Middle frontal gyrus (tissue), 1 donor: ENCODE results near the gene CENPX.

Source experiments
- DNase-seq: peaks from one replicate; pipeline ENCODE4 v3.0.0-alpha.2; 2015; ENCODE audit warnings: low spot score; ENCODE audit errors: extremely low spot score

Gene CENPX

DNA sequence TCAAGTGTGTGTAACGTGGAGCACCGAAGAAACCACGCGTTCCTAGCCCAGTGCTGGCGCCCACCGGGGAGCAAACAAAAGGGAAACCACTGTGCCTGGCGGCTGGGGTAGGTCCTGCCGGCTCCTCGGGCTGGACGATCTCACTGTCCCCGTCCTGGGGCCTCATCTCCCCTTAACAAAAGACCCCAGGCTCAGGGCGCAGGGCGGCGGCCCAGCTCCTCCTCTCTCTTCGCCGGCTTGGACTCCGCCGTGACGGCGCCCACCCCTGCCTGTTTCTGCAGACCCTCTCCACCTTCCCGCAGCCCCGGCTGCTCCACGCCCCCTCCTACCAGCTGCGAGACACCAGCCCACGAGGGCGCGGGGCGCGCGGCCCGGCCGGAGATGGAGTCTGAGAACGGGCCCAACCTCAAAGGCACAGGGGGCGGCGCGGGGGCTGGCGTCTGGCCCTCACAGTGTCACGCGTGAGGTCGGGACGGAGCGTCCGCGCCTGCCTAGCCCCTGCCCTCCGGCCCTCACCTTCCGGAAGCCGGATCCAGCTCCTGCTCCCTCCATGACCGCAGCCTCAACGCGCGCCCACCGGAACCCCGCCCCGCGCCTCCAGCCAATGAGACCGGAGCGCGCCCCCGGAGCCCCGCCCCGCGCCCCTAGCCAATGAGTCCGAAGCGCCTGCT, at the start of gene CENPX:
TSS of gene CENPX (minus strand) at position 569 of the 671 bp plus-strand sequence. CDS start at position 552, 17 bp downstream.
- DNase-seq, result no peak

DNA sequence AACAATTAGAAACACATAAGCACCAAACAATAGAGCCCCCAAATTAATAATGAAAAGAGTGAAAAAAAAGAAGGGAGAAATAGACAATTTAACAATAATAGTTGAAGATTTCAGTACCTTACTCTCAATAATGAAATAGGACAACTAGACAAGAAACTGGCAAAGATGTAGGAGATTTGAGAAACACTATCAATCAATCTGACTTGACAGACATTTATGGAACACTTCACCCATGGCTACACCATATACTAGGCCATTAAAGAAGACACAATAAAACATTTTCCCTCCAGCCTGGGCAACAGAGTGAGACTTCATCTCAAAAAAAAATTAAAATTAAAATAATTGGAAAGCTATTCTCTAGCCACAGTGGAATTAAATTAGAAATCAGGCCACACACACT, 47.9 kb upstream of the CENPX start:
- DNase-seq, result no peak

DNA sequence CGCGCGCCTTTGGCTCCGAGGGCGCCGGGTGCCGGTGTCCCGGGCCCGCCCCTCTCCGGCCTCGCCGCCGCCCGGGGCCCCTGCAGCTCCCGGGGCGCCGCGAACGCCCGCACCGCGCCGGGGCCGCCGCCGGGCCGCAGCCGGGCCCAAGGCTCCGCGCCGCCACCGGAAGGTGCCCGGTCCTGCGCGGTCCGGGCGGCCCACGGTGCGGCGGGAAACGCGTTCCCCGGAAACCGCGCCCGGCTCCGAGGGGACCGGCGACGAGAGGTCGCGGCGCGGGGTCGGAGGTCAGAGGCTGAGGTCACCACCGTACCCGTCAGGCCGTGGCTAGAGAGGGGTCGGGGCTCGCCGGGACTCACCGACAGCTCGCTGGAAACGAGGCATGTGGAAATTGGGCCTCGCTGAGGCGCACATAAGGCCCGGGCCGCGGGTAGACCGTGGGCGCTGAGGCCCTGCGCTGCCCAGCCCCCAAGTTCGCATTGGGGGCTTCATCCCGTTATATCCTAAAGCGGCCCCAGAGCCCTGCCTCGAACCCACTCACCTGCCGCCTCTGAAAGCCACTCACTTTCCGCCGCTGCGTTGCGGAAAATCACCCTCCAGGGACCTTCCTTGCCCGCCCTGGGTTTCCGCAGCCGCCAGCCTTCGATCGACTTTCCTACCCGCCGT, 43.1 kb upstream of the CENPX start, which contains the start of gene DUS1L:
TSS of gene DUS1L (minus strand) at position 167 of the 666 bp plus-strand sequence. CDS start 745 bp downstream, outside the sequence.
- DNase-seq, result peak; percentile 27

DNA sequence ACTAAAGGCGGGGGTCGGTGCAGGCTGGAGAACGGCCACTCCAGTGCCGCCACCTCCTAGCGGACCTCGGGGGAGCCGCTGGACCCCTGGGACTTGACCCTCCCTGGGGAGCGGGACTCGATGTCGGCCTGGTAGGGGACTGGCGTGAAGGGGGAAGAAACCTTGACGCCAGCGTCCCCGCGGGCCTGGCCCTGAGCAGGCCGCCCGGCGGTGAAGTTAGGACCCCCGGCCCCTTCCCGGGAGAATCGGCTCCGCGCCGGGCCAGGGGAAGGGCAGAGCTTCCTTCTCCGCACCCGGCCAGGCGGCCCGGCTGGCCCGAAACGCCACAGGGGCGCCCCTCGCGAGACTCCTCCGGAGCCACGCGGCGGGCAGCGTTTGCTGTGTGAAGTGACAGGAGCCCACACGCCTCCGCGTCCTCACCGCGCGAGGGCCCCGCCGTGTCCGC, 42.5 kb upstream of the CENPX start:
- no peak for DNase-seq

DNA sequence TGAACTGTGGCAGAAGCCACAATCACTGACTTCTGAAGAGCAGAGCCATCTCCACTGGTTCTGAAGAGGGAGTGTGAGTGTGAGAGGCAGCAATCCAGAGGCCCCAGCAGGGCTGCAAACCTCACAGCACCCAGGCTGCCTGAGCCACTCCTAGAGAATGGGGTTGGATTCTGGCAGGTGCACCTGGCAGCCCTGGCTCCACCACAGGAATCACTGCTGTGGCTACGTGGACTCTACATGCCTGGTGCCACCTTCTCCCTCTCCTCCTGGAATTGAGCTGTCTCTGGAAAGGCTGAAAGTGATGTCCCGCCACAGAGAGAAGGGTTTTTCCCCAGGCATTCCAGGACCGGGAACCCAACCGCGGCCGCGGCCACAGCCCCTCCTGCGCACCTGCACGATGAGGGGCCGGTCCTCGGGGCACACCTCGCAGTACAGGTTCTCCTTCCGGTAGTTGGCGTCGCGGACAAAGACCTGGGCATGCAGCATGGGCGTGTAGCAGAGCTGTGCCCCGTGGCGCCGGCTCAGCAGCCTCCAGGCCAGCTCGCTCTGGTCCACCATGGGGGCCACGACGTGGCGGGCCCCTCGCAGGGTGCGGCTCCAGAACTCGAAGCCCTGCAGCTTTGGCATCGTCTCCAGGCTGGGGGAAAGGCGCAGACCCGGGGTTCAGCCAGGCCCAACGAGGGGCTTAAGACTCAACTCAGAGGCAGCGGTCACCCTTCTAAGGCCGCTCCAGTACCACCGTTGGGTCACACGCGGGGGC, 41.9 kb upstream of the CENPX start:
- DNase-seq, result no peak

DNA sequence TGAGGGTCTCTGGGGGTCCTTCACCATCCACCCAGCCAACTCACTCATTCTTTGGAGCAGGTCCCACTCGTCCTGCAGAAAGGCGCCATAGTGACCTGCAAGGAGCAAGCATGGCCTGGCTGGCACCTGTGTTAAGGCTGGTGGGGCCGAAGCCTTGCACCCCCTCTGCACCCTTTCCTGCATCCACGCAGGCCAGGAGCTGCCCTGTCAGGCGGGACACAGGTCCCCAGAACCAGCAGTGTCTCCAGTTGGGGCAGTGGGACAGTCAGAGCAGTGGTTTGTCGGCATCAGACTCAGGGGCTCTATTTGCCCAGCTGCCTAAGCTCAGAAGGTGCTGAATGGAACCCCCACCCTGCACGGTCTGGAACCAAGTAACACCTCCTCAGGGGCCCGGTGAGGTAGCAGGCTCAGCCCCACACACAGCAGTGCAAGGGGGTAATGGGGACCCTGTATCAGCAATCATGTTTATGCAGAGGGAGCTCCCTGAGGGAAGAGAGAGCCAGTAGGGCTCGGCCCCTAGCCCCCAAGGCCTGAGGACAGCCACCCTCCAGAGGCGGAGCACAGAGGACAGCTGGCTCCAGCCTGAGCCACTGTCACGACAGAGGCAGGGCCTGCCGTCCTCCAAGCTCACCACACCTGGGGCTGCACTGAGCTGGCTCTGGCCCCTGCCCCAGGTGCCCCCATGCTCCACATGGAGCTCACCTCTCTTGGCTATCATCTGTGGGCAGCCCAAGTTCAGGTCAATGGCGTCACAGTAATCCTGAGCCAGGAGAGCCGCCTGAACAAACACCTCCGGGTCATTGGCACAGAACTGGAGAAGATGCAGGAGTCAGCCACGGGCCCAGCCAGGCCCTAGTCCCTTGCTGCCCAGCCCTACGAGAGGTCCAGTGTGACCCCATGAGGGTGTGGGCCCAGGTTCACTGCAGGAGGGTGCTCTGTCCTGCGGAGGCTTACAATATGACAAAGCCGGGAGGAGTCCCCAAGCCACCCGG, 41.0 kb upstream of the CENPX start:
- no peak for DNase-seq

DNA sequence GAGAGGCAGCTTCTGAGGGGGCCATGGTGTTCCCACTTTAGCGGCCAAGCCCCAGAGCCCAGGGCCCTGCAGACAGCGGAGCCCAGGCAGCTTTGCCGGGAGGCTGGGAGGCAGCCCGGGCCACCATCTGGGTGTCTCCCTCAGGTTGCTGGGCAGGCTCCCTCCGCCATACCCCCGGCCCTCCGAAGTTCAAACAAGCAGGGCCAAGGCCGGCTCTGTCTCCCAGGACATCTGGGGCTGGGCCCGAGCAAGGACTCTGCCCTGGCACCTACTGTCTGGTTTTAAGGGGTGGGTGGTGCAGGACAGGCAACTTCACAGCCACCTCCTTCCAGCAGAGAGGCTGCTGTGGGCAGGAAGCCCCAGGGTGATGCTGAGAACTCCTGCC, 40.3 kb upstream of the CENPX start:
- no peak for DNase-seq

DNA sequence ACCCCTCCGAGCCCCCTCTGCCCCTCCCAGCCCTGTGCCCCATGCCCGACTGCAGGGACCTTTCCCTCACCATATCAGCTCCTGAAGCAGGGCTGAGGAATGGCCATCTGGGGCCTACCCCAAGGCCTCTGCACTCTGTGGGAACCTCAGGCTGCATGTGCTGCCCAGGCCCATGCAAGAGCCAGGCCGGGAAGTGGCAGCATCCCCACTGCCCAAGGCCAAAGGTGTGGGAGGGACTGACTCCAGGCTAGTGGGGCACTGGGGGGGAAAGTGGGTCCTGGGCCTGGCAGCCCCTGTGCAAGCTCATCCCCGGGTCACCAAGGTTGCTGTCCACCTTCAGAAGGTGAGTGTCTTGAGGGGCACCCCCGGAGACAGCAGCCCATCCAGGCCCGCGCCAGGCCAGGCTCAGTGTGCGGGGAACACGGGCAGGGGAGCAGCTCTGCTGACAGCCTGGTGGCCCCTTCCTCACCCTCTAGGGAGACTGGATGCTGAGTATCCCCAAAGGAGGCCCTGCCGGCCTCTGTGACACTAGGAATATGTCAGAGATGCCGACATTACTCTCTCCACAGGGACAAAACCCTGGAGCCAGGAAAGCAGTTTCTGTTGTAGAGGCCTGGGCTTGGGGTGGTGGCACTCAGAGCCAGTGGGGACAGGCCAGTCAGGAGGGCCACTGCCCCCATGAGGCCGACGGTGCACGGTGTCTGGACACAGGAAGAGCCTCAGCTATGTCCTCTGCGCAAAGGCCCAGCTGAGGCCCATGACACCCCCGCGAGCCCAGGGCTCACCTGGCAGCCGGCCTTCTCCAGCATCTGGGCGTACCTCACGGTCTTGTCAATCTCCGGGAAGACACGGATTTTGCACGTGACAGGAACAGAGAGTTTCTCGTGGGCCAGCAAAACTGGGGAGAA, 39.7 kb upstream of the CENPX start:
- no peak for DNase-seq

DNA sequence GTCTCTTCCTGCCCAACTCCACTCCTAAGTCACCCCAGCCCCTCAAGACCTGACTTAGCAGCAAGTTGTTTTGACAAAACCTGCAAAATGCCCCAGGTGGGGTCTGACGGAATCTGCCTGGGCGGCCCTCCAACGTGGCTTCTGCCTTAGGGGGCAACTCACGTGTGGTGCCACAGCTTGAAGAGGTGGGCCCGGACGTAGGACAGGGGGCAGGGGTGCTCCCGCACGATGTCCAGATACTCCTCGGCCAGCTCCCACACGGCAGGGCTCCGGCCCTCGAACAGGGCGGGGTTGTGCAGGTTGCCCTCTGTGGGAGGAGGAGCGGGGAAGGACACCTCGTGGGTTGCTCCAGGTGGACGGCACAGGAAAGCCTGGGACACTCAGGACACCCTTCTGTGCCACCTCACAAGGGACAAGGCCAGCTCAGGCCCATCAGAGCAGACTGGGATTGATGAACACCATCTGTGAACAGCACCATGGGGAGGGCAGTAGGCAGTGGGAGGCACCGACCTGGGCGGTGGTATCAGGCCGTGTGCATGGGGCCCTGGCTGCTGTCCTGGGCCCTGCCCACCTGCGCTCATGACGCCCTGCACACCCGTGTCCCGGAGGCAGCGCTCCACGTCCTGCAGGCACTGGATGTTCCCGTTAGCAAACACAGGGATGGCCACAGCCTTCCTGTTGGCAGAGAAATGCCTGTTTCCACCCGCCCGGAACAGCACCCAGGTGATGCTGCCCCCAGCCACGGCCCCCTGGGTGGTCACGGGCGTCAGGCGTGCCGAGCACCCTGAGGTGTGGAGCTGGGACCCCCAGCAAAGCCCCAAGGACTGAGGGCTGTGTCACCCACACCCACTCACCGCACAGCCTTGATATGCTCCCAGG, 38.6 kb upstream of the CENPX start:
- no peak for DNase-seq

DNA sequence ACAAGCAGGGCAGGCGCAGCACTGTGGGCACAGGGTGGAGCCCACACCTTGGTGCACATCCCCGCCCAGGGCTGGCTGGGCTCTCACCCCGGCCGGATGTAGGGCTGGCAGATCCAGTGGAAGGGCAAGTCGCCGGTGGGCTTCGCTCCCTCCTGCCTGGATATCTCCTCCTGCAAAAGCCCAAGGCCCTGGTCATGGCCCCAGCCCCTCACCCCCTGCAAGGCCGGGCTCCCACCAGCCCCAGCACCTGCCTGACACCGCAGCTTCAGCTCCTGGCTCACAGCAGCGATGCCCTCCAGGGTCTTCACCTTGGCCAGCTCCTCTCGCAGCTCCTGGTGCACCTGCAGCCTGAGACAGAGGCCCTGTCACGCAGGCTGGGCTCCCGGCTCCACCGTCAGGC, 37.9 kb upstream of the CENPX start:
- DNase-seq, result no peak

DNA sequence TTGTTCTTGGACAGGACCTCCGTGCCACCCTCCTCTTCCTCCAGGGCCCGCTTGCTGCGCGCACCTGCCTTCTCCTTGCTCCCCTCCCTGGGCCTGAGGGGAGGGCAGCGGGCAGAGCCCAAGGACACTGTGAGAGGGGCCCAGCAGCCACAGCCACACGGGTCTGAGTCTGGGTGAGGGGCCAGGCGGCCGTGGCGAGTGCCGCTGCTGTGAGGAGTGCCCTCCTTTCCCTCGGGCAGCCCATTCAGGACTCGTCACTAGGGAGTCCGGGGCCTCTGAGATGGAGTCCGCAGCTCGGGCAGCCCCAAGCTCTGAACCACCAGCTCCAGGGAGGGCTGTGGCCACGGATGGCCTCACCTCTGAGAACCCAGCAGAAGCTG, 37.3 kb upstream of the CENPX start:
- DNase-seq, result no peak

DNA sequence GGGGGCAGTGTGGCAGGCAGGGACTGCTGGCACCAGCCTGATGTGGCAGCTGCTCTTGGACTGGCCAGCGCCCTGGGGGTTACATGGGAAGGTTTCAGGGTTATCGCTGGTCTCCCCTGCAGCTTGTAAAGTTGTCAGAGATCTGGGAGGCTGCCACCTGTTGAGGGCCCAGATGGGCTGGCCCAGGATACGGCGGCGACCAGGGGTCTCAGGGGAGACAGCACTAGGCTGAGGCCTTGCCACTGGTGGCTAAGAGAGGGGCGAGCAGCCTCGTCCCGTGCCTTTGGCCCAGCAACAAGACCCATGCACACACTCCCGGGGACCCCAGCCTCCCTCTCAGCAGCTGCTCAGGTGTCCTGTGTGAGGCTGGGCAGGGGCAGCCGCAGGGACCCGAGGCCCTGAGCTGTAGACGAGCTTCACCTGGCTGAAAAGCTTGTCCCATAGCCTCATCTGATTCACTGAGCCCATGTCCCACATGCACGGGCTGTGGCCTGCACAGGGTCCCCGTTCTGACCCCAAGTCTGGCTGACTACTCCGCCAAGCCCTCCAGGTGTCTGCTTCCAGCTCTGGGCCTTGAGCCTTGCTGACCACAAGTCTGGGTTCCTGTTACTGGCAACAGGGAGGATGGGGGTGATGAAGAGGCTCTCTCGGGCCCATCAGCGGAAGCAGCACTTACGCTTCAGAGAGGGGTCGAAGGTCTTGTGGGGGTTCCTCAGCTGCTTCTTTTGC, 36.8 kb upstream of the CENPX start:
- DNase-seq, result no peak

DNA sequence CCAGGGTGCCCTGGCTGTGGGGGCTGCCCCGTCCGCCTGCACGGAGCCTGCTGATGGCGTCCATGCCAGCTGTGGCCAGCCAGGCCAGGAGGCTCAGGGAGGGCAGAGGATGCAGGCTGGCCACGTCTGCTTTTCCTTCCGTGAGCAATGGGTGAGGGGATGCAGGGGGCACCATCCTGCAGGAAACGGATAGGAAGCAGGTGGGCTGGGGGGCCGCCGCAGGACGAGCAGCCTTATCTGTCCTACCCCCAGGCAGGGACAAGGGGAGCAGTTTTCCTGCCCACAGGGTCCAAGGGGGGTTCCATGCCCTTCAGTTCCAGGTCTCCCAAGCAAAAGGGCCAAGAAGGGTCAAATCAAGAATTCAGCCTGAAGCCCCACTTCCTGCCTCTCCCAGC, 36.2 kb upstream of the CENPX start:
- DNase-seq, result no peak

DNA sequence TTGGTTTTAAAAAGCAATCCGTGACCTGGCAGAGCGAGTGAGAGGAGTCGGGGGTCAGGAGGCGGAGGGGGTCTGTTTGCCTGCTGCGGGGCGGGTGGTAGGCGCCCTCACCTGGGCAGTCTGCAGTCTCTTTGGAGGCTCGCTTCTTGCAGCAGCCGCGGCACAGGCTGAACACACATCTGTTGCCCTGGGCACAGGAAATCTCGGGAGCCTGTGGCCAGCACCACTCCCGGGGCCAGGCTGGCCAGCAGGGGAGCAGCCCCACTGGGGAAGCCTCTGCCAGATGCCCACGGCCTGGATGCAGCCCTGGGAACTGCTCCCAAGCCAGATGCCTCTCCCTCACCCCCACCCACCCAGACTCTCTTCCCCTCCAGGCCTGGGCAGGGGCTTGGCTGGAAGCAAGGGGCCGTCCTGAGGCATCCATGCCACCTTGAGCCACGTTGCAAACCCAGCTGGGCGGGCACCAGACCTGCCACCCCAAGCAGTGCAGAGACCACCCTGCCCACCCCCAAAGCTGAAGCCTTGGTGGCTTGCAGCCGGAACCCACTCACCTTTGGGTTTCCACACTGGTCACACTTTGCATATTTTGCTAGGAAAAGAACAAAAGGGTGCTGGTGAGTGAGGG, 35.7 kb upstream of the CENPX start:
- DNase-seq, result no peak

DNA sequence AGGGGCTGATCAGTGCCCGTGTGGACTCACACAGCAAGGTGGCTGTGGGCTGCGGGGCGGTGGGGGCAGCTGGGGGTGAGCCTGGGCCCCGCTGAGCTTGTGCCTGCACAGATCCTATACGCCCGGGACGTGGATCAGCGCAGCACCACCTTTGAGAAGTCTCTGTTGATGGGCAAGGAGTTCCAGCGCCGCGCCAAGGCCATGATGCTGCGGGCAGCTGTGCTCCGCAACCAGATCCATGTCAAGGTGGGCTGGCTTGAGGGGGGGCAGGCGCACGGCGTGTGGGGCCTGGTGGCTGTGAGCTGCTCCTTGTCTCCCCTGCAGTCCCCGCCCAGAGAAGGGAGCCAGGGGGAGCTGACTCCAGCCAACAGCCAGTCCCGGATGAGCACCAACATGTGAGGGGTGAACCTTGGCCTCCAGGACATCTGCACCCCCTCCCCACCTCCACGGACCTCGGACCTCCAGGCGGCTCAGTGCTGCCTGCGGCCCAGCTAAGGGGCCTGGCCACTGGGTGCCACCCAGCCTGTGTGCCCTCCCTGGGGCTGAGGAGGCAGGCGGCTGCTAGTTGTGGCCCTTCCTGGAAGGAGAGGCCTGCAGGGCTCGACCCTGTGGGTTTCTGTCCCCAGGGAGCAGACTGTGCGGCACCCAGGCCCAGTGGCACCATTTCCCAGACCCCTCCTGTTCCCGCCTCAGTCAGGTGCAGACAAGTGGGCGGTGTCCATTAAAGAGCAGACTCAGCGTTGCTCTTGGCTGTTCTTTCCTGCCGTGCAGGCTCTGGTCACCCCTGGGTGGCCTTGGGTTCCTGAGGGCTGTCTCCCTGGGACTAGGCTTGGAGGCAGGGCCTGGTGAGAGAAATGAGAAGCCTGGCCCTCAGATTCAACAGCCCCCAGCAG, 34.3 kb upstream of the CENPX start:
- DNase-seq, result no peak

DNA sequence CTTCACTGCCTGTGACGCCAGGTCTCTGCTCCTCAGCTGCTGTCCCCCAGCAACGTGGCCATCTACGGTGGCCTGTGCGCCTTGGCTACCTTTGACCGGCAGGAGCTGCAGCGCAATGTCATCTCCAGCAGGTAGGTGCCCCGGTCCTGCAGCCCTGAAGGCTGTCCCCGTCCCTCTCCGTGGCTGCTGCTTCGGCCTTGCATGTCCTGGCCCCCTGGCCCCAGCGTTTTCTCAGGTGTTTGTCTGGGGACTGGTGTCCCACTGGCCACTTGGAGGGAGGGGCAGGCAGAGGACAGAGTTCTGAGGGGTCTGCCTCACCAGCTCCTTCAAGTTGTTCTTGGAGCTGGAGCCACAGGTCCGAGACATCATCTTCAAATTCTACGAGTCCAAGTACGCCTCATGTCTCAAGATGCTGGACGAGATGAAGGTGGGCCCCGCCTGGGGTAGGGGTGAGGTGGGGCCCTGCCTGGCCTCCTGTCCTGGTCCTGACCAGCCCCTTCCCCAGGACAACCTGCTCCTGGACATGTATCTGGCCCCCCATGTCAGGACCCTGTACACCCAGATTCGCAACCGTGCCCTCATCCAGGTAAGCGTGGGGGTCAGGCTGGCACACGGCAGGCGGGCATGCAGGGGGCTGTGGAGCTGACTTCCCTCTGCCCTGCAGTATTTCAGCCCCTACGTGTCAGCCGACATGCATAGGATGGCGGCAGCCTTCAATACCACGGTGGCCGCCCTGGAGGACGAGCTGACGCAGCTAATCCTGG, 33.5 kb upstream of the CENPX start:
- no peak for DNase-seq
